Endometrium (tissue), 2 donors: Measurements from ENCODE around the gene BICD1.
"Not testable (repeated sequence)": the region's sequence is repeated elsewhere in the genome, so short reads cannot be mapped to it uniquely, and the experiment has no call there.

Source experiments
- FAIRE-seq: peaks from 2 replicates; lab custom pipeline; 2012; peaks lifted over from hg19 to GRCh38; lab: Jason Lieb, UNC
- donor health status: control.
- donor health status: control.

Gene BICD1

DNA sequence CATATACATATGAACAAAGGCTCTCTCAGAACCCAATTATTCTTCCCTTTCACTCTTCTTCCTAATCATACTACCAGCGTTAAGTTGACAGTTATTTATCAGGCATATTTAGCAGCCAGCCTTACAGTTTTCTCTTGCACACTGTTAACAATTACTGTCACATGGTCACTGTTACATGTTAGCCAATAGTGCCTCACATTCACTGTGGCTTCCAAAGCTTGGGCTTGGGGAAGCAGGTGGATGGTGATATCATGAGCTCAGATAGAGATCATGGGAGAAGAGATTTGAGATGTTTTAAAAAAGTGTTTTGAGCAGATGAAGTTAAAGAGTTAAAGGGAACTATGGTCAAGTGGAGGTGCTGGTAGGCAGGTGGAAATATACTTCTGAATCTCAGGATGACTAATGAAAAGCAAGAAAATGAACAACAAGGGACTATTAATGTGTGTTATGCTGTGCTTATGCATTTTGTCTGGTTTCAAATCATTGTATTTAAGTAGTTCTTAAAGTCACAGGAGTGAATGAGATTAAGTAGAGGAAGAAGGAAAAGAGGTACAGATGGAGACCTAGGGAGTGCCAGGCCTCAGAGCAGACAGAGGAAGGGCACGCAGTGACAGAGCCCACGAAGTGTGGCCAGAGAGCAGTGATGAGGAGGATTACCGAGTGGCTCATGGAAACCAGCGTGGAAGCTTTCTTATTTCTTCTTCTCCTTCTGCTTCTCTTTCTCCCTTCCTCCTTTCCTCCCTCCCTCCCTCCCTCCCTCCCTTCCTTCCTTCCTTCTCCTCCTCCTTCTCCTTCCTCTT lies 39.6 kb downstream of the BICD1 start:
- FAIRE-seq, result no peak

DNA sequence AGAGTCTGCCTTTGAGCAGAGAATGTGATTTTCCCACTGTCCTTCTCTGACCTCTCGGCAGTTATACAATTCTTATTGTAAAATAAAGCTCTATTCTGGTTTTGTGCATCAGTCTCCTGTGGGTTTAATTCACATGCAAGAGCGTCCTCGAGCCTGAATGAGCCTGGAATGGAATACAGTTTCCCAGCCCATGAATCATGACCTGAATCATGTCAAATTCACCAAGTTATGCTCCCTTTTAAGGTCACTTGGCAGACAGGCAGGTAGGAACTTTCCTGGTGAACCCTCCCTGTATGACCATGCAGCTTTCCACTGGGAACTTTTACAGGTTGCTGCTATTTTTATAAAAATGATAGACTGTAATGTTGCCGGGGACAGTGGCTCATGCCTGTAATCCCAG lies 41.7 kb downstream of the BICD1 start:
- no peak for FAIRE-seq

DNA sequence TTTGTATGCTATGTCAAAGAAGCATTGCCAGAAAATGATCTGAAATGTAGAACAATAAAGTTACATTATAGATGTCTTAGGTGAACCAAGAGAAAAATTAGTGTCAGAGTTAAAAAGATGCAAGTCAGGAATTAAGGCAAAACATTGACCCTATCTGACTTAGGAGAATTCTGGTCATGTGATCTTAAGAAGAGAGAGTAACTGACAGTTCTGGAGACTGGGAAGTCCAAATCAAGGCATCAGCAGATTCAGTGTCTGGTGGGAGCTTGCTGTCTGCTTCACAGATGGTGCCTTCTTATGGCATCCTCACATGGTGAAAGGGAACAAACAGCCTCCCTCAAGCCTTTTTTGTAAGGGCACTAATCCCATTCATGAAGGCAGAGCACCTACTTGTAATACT lies 42.8 kb downstream of the BICD1 start:
- FAIRE-seq, result no peak

DNA sequence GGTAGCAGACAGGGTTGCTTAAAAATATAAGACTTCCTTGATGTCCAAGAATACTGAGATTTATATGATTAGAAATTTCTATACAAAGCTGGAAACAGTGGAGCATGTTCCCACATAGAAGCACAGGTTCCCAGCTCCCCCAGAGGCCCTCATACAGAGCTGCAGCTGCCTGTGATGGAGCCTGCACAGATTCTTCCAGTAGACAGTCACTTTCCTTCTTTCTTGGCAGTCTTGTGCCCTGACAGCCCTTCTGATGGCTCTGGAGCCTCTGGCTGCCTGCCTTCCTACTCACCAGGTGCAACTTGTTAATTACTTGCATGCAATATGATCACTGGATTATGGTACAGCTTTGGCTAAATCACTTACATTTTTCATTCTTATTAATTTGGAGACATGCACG lies 44.4 kb downstream of the BICD1 start:
- no peak for FAIRE-seq

DNA sequence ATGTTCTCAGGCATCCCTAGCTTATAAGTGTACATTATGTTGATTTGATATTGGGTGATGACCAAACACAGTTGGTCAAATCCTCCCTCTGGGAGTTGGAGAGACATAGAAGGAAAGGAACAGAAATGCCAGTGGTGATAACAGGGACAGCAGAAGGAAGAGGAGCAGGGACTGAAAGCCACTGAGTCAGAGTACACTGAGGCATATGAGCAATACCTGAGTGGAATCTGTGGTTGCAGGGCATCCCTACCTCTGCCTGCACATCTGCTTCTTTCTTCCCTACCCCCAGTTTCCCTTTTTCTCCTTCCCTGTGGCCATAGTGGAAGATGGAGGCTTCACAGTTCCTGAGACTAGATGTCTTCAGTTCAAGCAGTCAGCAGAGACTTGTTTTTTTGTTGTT lies 44.9 kb downstream of the BICD1 start:
- no peak for FAIRE-seq

DNA sequence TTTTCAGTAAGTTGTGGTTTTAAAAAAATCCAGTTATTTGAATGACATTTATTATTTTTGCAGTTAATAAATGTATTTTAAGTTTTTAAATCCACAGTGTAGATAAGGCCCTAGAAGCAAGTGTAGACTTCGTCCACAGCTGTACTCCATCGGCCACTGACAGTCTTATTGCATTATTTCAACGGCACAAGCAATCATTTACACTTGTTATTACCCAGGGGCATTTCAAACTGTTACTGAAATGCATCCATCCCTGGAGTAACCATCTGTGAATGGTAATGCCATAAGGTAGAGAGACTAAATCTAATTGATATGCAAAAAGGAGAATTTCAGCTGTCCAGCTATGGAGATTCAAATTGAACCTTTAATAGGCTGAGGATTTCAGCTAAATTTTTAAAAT lies 48.4 kb downstream of the BICD1 start:
- FAIRE-seq, result no peak

DNA sequence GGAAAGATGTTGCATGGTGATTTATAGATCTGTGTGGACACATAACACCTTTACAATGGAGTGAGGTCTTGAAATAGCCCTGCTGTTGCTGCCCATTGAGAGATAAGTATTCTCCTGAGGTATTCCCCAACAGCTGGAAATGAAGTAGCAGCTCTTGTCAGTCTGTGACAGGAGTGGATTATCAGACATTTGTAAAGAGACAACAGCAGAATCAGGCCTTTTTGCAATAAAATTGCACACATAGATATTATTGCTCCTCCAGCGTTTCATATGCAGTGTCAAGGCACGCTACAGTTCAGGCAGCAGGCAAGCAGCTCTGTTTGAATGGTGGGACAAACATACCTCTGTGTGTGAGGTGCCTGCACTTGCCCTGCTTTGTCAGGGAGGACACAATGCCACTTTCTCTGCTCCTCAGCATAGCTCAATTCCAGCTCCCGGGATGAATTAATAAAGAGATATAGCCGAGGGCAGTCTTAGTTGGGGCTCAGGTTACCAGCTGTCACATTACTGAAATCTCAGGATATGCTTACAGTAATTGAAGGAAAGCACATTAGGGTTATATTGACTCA lies 49.4 kb downstream of the BICD1 start:
- FAIRE-seq, result no peak

DNA sequence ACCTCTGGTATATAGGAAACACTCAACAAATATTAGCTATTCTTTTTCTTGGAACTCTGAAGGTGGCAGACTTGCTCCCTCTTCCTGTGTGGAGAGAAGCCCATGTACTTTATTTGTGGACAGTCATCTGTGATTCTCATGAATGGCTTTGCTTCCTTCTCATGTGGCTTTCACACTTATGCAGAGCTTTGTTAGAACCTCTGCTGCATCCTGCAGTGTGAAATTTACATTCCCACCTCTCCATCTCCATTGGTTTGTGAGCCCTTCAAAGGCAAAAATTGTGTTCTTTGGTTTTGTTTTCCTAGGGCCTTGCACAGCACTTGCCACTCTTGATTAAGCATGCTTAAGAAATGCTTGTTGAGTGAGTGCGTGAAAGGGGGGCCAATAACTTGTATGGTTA lies 51.9 kb downstream of the BICD1 start:
- no peak for FAIRE-seq

DNA sequence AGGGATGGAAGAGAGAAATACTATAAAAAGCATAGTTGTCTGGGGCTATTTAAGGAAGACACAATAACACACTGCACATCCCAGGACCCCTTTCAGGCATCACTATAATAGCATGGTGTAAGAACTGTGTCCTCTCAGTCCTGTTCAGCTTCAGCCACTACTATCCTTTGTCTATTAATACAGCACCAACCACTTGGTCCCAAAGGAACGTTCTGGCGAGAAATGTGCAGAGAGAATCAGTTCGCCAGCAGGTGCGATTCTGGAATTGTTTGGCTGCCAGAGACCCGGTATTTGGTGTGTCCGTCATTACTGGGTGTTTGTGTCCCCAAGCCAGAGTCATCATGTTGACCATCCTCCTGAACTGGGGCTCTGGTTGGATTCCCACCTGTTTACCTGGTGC lies 52.7 kb downstream of the BICD1 start:
- FAIRE-seq, result no peak

DNA sequence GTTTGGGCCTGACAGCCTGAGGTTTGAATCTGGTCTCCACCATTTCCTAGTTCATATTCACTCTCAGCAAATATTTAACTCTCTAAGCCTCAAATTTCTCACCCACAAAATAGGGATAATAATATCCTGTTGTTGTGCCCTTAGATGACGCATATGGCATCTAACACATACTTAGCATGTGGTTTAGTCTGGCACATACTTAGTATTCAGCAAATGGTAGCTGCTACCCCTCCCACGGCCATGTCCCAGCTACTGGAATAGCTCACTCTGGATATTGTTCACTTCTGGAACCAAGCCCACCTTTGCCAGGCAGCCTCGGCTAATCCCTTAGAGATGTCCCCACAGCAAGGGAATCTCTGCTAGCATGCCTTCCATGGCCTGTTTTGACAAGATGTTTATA lies 53.3 kb downstream of the BICD1 start:
- no peak for FAIRE-seq

DNA sequence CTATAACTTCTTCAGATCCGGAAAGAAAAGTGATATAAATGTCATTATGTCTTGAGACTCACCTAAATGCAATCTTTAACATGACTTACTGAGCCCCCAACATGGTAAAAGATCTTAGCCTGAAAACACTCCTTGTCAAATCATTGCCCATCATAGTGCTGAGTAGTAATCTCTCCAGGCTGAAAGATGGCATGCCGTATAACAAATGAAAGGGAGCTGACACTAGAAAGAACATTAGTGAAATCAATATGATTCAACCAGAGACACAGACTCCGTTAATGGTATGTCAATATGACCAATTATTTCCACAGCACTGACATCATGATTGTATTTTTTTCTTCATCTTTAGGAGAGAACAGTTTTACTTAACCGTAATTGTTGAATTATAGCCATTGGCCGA lies 54.4 kb downstream of the BICD1 start:
- FAIRE-seq, result no peak

DNA sequence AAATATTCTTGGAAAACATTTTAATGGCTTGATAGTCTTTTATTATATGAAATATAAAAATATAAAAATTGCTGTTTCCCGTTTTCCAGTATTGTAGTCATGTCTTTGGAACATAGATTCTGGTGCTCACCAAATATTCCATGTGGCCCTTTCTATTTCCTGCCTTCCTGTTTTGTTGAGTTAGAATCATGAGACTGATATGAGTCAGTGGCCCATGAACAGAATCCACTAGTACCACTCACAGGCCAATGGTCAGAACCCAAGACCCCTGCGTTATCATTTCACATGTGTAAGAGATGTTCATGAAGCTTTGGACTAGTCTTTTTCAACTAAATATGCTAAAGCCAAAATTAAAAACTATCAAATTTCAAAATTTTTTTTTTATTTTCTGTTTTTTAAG lies 56.9 kb downstream of the BICD1 start:
- FAIRE-seq, result no peak

DNA sequence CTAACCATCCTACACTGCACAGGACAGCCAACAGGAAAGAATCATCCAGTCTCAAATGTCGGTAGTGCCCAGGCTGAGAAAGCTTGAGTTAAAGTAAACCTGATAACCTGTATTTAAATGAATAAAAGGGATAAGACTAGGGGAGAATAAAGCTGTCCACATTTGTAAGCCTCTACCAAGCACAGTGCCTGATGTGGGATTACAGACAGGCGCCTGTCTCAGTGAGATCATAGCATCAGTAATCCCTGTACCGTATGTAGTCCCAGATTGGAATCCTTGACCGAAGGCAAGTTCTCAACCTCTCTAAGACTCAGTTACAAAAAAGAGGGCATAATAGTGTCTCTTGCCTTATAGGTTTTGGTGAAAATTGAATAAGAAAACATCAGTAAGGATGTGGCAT lies 59.9 kb downstream of the BICD1 start:
- no peak for FAIRE-seq

DNA sequence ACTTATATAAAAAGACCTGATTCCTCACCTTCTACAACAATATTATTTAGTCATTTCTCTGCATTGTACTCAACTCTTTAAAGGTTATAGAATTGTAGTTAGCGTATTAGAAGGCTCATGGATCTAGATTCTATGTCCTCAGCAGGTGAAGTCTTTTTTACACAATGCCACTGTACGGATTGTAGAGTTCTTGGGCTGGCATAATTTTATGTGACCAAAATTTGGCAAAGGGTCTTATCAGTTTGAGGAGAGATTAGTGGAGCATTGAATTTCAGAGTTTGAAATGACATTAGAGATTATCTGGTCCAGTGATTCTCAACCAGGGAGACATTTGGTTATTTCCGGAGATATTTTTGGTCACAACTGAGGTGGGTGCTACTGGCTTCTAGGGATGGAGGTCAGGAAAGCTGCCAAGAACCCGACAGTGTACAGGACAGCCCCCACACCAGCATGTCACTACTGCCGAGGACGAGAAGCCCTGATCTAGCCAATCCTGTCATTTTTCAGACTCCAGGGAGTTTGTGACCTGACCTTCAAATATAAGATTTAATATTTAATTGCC lies 63.9 kb downstream of the BICD1 start:
- FAIRE-seq, result no peak

DNA sequence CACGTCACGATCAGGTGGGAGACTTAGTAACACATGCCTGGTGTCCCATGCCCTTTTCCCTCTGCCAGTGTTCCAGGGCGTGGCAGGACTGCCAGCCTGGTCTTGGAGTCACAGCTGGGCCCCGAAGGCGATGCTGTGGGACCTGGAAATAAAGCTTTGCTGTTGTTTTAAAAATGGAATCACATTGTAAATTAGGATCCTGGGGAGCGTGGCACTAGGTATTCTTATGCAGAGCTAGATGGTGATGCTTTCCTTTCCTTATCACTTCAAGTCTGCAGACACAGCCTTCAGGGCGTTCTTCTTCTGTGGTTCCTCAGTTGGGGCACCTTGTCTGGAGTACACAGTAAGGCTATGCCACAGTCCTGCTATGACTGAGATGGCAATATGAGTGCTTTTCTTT lies 64.6 kb downstream of the BICD1 start:
- FAIRE-seq, result no peak

DNA sequence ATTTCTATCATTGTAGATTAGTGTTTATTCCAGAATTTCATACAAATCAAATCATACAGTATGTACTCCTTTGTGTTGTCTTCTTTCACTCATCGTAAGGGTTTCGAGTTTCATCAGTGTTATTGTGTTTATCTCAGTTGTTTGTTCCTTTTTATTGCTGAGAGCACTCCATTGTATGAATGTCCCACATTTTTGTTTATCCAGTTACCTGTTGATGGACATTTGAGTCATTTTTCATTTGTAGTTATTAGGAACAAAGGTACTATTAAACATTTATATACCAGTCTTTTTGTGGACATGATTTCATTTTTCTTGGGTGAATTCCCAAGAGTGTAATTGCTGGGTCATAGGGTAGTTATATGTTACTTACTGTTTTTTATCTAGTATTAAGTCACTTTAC lies 70.0 kb downstream of the BICD1 start:
- FAIRE-seq, result no peak

DNA sequence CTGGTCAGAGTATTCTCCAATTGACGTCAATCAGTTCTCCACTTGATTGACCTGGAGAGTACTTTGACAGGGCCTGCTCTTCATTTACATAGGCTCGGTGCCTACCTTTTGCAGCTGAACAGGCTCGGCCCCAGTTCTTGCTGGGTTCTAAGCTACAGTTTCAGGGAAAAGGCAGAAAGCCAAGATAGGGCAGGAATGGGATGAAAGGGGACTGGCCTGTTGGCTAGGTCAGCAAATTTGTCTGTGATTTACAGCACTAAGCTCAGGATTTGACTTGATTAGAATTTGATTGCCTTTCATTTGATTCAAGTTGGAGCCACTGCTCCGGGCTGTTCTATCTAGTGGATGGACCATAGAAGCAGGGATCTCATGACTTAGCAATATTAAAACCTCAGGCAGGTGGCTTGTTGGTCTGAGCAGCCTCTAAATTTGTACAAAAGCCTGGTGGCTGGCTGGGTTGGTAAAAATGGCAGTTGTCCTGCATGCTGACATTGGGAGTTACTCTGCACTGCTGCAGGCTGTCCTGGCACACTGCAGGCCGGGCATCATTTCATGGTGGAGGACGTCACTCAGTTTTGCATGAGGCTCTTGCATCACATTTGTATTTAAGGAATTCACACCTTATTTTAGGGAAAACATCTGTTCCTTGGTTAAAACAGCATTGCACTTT lies 71.8 kb downstream of the BICD1 start:
- no peak for FAIRE-seq

DNA sequence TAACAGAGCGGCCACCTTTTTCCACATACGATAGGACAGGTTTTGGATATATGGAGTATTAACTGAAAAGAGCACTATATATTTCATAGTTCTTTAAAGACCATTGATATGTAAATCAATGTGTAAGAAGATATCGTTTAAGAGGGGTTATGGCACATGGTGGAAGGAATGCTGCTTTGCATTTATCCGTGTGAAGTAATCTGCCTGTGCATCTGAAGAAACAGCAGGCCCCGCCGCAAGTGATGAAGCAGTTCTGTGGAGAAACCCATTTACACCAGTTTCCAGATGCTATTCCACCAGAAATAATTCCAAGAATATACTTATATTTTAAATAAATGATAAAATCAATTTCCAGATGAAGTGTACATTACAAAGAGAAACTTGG lies 72.4 kb downstream of the BICD1 start:
- FAIRE-seq, result no peak

DNA sequence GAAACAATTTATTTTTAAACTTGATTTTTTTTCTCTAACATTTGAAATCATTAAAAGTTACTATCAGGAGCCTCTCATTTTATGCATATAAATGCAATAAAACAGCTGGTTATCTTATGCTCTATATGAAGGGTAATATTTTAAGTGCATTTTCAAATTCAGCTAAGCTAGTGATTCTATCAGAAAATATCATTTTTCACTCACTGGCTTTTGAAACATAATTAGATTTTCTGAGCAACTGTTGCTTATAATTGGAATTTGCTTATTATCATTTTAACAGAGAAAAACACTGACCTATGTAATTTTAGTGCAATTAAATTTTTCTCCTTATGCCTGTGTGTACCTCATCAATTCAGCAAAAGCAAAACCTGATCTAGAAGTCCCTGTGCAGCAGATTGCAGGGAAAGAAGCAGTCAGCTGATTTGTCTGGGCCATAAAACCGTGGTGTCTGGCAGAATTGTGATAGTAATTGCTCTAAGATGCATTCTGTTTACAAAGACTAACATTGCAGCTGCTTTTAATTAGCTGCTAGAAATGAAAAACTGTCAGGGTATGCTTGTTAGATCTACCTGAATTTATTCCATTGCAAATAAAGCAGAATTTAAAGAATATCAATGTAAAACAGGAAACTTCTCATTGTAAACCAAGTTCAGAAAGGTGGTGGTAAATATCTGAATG lies 75.0 kb downstream of the BICD1 start:
- peak; percentile 89 for FAIRE-seq

DNA sequence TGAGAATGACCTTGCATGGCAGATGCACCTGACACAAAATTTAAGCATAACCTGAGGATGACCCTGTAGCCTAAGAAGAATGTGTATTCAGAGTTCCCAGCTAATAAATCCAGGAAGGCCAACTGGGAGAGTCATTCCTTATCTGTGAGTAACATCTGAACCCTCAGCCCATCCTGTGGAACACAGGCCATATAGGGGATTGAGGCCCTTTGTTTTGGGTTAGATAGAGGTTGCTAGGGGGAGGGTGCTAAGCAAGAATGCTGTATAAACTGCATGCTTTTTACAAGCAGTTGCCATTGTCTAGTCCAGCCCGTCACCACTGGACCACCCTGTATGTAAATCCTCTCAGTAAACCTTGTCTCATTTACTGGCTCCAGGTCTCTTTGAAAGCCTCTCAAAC lies 77.0 kb downstream of the BICD1 start:
- no peak for FAIRE-seq

DNA sequence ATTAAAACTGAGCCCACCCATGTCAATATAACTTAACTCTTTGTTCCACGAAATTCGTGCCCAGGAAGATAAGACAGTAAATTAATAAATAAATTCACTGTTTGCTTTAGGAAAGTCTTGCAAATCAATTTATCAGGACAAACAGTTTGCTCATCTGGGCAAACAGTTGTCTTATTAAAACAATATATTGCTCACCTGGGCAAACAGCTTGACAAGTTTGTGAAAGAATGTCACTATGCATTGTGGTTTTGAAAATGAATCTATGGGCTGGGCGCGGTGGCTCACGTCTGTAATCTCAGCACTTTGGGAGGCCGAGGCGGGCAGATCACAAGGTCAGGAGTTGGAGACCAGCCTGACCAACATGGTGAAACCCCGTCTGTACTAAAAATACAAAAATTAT lies 80.5 kb downstream of the BICD1 start:
- not testable (repeated sequence) for FAIRE-seq

DNA sequence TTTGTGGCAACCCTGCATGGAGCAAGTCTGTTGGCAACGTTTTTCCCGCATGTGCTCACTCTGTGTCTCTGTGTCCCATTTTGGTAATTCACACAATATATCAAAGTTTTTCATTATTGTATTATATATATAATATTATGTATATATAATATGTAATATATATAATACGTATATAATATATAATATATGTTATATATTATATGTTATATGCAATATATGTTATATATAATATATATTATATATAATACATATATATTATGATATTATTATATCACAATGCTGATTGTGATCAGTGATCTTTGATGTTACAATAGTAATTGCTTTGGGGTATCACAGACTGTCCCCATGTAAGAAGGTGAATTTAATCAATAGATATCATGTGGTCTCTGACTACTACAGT lies 84.8 kb downstream of the BICD1 start:
- peak; percentile 81 for FAIRE-seq
